Activated CD4-positive, alpha-beta T cell treated with anti-CD3 and anti-CD28 coated beads, Interleukin-2, Interleukin-4, amounts not matched to agents 100 ng/mL and 50 ng/mL, durations not matched to agents 16 hours and 8 hours (primary cell): ENCODE measurements around the gene FAM163A.
"Not testable (repeated sequence)": the region's sequence is repeated elsewhere in the genome, so short reads cannot be mapped to it uniquely, and the experiment has no call there.

ENCODE experiments used
- DNase-seq: peaks from one replicate; pipeline ENCODE4 v3.0.0-alpha.2; 2020; ENCODE audit warnings: low spot score

Gene FAM163A

DNA sequence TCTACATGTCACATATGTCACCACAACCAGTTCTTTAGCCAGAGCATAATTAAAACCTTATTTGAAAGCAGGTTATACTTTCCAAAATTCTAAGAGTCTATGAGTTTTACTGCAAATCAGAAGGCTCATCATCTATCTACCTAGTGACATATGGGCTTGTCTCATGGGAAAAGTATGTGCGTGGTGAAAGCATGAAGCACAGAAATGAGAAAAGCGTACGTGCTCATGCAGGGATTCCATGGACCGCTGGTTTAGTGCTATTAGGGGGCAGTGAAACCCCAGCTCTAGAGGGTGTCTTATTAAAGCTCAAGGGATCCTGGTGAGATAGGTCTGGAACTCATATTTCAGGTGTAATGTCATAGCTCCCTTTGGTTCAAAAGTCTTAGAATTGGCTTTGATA is 50.2 kb downstream of the FAM163A start:
- no peak for DNase-seq

DNA sequence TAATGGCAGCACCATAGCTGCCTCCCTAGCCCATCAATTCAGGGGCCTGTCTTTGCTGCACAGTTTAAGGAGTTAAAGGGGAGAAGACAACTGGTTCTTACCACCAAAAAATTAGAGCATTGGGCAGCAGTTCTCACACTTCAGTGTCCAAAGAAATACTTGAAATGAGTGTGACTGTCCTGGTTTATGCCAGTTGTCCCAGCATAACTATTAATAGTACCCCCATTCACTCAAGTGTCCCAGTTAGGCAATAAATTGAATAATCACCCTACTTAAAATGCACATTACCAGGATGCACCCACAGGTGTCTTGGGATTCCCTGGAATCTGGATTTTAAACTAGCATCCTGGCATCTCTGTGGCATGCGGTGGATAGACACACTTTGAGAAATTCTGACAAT is 51.1 kb downstream of the FAM163A start:
- no peak for DNase-seq

DNA sequence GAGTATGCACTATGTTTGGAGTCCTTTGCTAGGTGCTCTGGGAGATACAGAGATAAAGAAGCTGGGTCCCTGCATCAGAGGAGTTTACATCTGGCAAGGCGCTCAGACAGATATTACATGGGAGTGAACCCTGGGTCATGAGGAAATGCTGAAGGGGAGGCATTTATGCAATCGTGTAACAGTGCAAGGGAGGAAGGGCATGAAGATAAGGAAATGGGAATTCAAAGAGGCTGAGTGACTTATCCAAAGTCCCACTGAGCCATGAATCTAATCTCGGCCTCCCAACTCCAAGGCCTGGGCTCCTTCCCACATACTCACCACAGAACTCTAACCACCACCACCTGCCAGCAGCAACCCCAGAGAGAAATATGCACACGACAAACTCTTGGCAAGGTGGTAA is 51.6 kb downstream of the FAM163A start:
- DNase-seq = no peak

DNA sequence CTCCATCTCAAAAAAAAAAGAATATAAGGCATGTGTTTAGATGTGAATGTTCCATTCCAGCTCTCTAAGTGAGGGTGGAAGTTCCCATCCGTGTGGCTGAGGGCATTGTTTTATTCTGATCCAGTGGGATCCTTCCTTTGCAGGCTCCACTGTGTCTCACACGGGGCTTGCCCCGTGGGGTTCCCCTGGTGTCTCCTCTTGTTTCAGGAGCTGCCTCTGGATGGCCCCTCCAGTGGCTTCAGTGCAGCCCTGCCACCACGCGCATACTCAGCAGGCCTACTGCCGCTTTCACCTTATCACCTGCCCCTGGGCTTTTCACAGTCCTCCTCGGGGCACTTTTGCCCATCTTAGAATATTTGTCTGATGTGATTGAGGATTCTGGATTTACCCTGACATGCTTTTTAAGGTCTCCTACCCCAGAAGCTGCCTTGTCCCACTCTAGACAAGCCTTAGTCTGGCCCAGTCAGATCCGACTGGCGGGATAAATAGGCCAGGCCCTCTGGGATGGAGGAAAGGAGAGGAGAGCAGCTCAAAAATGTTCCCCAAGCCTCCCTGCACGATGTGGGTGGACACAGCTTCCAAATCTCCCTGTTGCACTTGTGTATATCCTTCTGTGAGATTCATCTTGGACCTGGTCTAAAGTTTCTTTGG is 55.2 kb downstream of the FAM163A start:
- DNase-seq = no peak

DNA sequence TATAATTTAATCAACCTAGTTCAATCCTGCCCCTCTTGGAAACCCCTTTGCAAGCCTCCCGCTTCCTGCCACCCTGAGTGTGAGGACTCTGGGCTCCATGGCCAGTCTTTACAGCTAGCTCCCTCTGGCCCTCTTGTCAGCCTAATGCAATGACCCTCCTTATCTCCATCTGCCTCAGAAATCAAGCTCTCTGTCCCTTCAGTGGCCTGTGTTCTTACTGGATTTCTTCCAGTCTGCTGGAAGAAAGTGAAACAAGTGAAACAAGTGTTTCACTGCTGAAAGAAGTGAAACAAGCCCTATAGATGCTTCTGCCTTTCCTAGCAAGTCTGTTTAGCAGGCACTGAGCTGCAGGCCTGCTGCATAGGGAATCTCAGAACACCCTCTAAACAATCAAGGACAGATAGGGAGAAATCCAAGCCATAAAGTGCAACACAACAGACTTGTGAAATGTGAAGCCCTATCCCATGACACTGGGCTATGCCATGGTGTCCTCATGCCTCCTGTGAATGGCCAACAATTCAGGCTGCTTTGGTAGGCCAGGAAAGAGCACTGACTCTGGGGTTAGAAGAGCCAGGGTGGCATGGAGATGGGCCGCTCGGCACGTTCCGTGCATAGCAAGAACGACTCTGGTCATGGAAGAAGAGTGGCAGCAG is 55.9 kb downstream of the FAM163A start:
- no peak for DNase-seq

DNA sequence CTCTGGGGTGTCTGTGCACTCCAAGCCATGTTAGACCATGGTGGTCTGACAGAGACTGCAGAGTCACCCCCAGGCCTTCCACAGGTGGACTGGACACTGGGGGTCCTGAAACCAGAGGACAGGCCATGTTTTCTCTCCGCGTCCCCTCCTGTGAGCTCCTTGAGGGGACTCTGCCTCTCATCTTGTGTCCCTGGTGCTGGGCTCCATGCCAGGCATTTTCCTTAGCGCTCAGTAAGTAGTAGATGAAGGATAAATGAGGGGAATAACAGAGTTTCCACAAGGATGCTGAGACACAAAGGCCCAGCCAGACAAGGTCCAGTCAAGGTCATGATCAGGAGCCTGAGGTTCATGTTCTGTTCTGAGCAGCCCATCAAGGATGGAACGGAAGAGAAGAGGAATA is 57.4 kb downstream of the FAM163A start:
- no peak for DNase-seq

DNA sequence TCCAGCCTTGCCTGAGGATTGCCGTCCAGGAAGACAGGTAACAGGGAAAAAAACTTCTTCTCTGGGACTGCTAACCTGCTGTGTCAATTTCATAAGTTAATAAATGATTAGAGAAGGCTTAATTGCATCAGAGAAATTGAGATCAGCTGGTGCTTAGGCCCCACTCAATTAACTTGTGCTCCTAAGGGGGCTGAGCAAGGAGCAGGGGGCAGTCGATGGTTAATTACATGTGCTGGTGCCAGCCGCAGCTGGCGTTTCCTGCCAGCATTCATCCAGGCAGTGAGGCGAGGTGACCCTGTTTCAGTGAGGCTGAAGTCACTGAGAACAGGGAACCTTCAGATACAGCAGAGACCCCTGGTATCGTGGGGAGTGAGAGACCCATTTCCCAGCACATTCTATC is 60.0 kb downstream of the FAM163A start:
- no peak for DNase-seq

DNA sequence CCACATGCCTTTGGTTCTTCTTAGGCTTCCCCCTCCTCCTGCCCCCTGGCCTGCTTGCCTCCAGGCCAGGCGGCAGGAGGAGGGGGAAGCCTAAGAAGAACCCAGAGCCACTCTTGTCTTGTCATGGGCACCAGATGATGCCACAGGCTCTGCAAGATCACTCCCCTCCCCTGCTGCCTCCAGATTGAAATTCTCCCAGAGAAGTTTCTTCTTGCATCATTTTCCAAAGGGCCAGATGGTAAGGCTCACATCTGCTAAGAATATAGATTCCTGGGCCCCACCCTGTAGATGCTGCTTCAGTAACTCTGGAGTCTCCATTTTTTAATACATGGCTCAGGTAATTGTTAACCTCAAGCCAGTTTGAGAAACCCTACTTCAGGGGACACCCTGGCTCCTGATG is 60.8 kb downstream of the FAM163A start:
- no peak for DNase-seq

DNA sequence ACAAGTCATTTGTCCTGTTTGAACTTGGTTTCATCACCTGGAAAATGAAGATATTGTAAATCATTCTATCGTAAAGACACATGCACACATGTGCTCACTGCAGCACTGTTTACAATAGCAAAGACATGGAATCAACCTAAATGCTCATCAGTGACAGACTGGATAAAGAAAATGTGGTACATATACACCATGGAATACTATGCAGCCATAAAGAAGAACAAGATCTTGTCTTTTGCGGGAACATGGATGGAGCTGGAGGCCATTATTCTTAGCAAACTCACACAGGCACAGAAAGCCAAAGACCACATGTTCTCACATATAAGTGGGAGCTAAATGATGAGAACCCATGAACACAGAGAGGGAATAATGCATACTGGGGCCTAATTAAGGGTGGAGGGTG is 61.3 kb downstream of the FAM163A start:
- not testable (repeated sequence) for DNase-seq

DNA sequence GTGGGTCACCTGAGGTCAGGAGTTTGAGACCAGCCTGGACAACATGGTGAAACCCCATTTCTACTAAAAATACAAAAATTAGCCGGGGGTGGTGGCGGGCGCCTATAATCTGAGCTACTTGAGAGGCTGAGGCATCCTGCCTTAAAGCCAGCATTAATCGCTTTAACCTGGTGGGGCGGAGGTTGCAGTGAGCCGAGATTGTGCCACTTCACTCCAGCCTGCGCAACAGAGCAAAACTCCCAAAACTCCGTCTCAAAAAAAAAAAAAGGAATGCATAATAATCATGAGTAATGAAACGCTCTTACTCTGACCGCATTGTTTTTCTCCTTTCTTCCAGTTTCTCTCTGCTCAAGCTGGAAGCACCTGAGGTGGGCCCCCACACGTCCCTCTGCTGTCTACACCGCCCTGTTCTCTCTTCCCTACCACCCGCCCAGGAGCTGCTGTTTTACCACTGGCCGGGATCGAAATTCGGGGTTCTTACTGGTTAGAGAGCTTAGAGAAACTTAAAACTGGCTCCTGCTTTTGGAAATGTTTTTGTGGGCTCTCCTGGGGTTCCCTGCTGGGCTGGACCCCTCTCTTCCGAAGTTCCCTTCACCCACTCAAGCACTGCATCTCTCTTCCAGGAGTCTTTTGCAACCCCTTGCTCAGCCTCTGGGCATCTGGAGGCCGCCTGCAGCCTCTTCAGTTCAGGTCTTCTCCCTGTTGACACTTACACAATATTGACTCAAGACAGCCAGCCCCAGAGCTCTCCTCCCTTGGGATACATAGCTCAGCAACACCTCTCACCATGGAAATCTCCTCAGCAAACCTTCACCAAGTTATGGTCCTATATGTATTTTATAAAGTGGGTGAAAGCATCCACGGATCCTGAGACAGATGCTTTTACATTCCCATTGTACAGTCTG is 62.5 kb downstream of the FAM163A start:
- DNase-seq = no peak

DNA sequence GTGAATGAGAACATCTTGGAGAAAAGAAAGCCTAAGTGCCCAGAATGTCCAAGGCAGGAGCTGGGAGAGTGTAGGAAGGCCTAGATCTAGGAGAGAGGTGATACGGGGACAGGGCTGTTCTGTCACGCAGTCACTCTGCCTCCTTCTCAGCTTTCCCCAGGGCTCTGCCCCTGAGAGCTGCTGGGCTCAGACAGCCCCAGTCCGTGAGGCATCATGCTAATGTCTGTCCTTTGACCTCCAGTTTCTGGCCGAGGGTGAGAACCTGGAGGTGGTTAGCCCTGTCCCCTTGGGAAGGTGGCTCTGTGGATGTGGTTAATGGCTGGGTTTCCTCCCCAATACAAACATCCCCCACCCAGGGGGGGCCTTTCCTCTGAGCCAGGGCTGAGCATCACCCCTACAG is 63.2 kb downstream of the FAM163A start:
- no peak for DNase-seq

DNA sequence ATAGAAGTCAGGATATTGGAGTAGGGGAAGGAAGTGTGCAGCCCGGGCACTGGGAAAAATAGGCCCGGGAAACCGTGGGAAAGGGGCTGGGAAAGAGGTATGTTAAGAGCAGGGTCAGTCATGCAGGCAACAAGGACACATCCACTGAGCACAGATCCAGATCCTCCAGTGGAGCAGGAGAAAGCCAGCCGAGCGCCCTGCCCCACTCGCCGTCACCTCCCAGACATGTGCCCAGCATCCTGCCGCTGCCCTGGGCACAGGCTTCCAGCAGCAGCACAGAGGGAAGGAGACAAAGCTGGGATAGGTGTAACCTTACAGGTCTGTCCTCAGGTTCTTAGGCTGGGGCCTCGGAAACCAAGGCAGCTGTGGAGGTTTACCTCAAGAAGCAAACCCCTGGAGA is 64.2 kb downstream of the FAM163A start:
- DNase-seq = no peak

DNA sequence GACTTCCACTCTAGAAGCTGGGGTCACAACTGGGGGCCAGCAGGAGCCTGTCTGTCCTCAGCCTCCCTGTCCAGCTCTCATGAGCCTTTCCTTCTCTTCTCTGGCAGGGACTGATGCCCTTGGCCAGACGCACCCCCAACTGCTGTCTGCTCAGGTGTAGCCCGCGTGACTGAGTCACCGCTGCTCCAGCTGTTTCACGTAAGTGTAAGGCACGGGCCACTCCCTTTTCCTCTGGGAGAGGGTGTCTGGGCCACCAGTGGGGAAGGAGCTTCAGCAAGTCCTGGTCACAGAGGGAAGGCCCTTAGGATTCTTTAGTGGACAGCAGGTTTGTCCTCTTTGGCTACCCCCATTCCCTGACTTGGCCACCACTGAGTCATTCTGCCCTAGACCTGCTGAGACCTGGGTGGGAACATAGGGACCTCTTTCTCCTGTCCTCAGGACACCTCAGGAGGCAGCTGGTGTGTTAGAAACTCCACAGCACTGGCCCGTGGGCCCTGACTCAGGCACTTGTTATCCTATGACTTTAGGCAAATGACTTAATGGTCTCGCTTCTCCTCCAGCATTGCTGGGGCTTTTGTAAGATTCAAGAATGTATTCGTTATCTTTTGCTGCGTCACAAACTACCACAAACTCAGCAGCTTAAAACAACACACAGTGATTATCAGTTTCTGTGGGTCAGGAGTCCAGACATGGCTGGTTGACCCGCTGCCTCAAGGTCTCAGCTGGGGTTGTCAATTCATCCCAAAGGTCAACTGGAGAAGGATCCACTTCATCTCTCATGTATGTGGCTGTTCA is 64.8 kb downstream of the FAM163A start:
- DNase-seq = no peak

DNA sequence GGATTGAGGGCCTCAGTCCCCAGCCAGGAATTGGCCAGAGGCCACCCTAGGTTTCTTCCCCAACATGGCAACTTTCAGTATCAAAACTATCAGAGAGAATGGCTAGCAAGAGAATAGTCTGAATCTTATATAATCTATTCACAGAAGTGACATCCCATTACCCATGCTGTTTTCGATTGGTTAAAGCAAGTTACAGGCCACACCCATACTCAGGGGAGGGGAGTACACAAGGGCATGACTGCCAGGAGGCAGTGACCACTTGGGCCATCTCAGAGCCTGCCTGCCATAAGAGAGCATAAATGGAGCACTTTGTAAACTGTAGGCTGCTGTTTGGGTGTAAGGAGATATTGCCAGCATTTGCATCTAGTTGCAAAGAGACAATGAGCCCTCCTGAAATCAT is 65.4 kb downstream of the FAM163A start:
- DNase-seq = no peak

DNA sequence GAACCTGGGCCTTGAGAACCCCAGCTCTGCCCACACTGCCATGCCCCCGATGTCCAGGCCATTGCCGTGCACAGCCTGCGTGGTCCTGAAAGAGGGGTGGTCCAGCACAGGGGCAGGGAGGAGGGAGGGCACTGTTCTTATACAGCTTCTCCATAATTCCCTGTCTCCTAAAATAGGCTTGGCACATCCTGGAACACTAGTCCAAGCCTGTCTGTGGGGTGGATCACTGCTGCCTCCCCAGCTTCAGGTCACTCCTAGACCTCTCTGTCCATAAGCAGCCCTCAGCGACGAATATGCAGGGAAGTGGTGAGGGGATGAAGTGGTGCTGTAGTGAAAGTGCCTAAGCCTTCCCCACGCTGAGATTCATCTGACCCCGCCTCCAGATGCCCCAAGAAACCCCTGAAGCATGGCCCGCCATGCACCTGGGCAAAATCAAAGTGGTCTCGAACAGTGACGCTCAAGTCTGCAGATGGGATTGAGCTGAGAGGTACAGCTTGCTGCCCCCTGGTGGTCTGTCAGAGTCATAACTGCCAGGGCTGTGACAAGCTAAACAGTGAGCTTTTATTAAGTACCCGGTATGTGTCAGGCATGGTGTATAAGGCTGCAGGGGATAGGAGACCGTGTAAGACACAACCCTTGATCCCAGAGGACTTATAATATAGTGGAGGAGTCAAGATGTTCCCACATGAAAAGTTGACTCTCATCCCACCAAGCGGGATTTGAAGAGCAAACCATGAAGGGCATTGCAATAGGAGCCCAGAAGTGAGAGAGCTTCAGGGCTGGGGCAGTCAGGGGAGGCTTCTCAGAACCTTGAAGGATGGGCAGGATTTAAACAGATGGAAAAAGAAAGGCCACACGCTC is 66.6 kb downstream of the FAM163A start:
- DNase-seq = peak; percentile 66

DNA sequence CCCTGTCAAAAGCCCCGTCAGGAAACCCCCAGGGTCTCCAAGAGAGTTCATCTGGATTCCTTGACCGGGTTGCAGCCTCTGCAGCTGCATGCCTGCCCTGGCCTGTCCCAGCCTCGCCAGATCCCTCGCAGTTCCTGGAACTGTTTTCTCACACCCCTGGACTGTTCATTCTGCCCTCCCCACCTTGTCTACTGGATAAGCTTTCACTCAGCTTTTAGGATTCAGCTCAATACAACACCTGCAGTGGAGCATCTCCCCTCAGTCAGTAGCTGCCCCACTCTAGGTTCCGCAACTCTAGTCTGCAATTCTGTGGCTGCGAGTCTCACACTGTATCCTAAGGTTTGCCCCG is 67.2 kb downstream of the FAM163A start:
- DNase-seq = no peak

DNA sequence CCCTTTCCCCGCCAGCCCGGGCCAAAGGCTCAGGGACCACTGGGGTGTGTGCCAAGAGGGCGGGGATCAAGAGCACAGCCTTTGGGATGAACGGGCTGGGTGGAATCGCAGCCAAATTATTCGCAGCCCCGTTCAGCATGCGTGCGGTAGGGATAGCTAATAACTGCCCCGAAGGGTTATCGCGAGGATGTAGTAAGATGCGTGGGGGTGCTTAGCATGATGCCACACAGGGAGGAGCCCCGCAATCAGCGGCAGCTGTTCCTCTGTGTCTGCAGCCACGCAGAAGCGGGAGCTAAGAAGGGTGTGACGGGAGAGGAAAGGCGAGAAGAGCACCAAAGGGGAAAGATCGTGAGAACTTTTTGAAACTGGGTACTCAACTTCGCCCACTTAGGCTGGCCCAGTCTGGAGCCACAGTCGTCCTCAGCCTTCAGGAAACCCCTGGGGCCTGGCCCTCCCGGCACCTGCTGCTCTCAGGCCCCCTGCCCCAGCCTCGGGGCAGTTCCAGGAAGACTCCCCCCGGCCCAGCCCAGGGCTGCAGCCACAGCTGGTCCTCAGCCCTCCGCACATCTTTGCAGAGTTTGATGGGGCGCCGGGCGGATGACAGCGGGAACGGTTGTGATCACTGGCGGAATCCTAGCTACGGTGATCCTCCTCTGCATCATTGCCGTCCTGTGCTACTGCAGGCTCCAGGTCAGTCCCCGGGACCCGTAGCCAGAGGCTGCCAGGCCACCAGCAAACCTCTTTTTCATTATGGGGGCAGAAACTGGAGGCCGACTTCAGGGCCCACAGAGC is 69.6 kb downstream of the FAM163A start:
- no peak for DNase-seq

DNA sequence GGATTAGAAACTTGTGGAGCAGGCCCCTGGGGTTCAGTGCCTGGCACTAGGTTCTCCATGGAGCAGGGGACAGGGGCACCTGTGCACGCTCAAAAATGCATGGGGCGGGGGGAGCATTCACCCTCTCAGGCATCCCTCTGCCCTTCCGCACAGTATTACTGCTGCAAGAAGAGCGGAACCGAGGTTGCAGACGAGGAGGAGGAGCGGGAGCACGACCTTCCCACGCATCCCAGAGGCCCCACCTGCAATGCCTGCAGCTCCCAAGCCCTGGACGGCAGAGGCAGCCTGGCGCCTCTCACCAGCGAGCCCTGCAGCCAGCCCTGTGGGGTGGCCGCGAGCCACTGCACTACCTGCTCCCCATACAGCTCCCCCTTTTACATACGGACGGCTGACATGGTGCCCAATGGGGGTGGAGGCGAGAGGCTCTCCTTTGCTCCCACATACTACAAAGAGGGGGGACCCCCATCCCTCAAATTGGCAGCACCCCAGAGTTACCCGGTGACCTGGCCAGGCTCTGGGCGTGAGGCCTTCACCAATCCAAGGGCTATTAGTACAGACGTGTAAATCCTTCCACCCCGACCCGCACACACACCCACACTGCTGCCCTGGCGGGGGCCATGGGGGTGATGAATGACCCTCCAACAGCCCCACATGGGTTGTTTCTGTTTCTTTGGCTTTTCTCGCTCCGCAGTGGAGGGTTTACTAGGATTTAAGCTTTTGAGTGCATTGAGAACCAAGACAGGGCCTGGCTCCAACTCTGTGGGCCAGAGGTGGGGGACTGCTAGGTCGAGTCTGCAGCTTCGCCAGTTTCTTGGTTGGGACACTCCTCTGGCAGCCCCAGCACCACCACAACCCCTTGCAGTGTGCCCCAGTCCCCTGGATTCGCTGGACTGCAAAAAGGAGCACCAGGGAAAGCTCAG is 70.8 kb downstream of the FAM163A start:
- no peak for DNase-seq

DNA sequence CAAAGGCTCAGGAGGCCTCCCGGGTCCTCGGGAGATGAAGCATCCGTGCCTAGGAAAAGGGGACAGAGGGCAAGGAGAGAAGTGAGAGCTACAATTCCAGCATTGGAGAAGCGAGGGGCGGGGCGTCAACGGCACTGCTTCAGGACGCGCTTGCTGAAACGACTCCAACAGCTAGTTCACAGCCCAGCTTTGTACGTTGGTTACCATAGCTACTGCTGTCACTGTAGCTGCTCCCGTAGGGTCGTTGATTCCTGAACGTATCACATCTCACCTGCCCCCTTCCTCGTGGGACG is 71.4 kb downstream of the FAM163A start:
- DNase-seq = no peak

DNA sequence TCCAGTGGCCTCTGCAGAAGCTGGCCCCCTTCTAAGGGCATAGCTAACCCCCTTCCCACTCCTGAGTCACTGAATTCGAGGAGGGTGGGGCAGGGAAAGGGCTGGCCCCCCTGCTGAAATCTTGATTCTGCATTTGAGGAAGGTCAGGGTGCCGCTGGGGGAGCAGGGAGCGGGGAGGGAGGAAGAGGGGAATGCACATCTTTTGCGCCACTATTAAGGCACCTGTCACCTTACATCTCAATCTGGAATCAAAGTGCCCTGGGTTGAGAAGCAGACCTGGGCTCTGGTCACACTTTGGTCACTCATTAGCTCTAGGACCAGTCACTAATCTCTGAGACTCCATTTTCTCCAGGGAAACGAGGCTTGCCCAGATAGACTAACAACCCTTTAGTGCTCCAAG is 72.5 kb downstream of the FAM163A start:
- no peak for DNase-seq
